ENCODE measurements around the gene FAM43A. TPM values are rescaled to one million over a fixed set of nuclear protein-coding genes. Genes with fewer than 3 reads are reported as not detected.

Gene FAM43A
- total and polyA plus RNA-seq, 9 donors: 4.0 to 12.1 (median 6.3) TPM

- intact Hi-C loops (cut with DNase I): no loop called here
- whole genome bisulfite sequencing, 3 donors: 10 to 27% (median 13%) methylated on average over 5 of the region's 5 CpGs
Measured at GRCh38 chr3:194672876-194673275, 12.8 kb upstream of the FAM43A start.

GRCh38 chr3:194673761-194674160 is 11.9 kb upstream of the FAM43A start:
- Histone ChIP-seq H3K4me1 (ENCODE audit: insufficient read depth) (peaks cover 4% of the 10 kb centered on the region), H3K4me3 (no peak overlapping the region), H3K36me3 (no peaks in the 10 kb centered on the region), H3K27ac (no peak overlapping the region), H3K27me3 (no peaks in the 10 kb centered on the region), H3K9me3 (no peaks in the 10 kb centered on the region)
- intact Hi-C loops (cut with DNase I): no loop called here
- TF ChIP-seq CTCF (IDR thresholded peaks at IDR 0.05): no peak
- no peak for TF ChIP-seq EP300 (IDR thresholded peaks at IDR 0.05)
- TF ChIP-seq POLR2A (IDR thresholded peaks at IDR 0.05): no peak
- DNase-seq: no peak
- WGBS, 3 donors: 64 to 71% (median 64%) methylated on average over 3 of the region's 3 CpGs

More at GRCh38 chr3:194672876-194673275, 12.8 kb upstream of the FAM43A start:
- H3K27ac ChIP-seq: peak overlapping the region in 1 of 2 donors; percentile 86
- H3K4me3 ChIP-seq: peak overlapping the region; percentile 92
- no peak for TF ChIP-seq POLR2A (IDR thresholded peaks at IDR 0.05)
- H3K27me3 ChIP-seq: no peaks in the 10 kb centered on the region
- peaks cover 4% of the 10 kb centered on the region for H3K4me1 ChIP-seq (ENCODE audit: insufficient read depth)
- H3K9me3 ChIP-seq: no peaks in the 10 kb centered on the region
- DNase-seq: no peak
- H3K36me3 ChIP-seq: no peaks in the 10 kb centered on the region

GRCh38 chr3:194675081-194675640 is 10.5 kb upstream of the FAM43A start:
- TF ChIP-seq POLR2A (IDR thresholded peaks at IDR 0.05) (no peak), CTCF (IDR thresholded peaks at IDR 0.05) (no peak), EP300 (IDR thresholded peaks at IDR 0.05) (no peak)
- no peak for DNase-seq
- 41 to 54% (median 52%) methylated on average over 12 of the region's 12 CpGs for WGBS, 3 donors
- Histone ChIP-seq H3K36me3 (no peaks in the 10 kb centered on the region), H3K27ac (no peak overlapping the region), H3K4me1 (ENCODE audit: insufficient read depth) (peaks cover 4% of the 10 kb centered on the region), H3K9me3 (no peaks in the 10 kb centered on the region), H3K27me3 (no peaks in the 10 kb centered on the region), H3K4me3 (no peak overlapping the region)
- intact Hi-C loops (cut with DNase I): no loop called here

- no peak overlapping the region for H3K4me3 ChIP-seq
- H3K9me3 ChIP-seq: no peaks in the 10 kb centered on the region
- 38 to 52% (median 44%) methylated on average over 4 of the region's 4 CpGs for WGBS, 3 donors
- no peak overlapping the region for H3K27ac ChIP-seq
- no peaks in the 10 kb centered on the region for H3K27me3 ChIP-seq
- H3K4me1 ChIP-seq (ENCODE audit: insufficient read depth): peaks cover 3% of the 10 kb centered on the region
- TF ChIP-seq CTCF (IDR thresholded peaks at IDR 0.05): no peak
- TF ChIP-seq EP300 (IDR thresholded peaks at IDR 0.05): no peak
- no peak for TF ChIP-seq POLR2A (IDR thresholded peaks at IDR 0.05)
- intact Hi-C loops (cut with DNase I): no loop called here
- H3K36me3 ChIP-seq: no peaks in the 10 kb centered on the region
- DNase-seq: no peak
Measured at GRCh38 chr3:194675680-194676079, 10.0 kb upstream of the FAM43A start.

GRCh38 chr3:194676471-194676870 is 9.2 kb upstream of the FAM43A start:
- WGBS, 3 donors: 74 to 83% (median 77%) methylated on average over 1 of the region's 1 CpG
- Histone ChIP-seq H3K4me3 (no peak overlapping the region), H3K9me3 (no peaks in the 10 kb centered on the region), H3K27ac (no peak overlapping the region), H3K36me3 (no peaks in the 10 kb centered on the region), H3K4me1 (ENCODE audit: insufficient read depth) (peaks cover 1% of the 10 kb centered on the region), H3K27me3 (no peaks in the 10 kb centered on the region)
- intact Hi-C loops (cut with DNase I): no loop called here
- TF ChIP-seq CTCF (IDR thresholded peaks at IDR 0.05) (no peak), POLR2A (IDR thresholded peaks at IDR 0.05) (no peak), EP300 (IDR thresholded peaks at IDR 0.05) (no peak)
- DNase-seq: no peak
